ENCODE measurements around the gene FOSL2.

Gene FOSL2

DNA sequence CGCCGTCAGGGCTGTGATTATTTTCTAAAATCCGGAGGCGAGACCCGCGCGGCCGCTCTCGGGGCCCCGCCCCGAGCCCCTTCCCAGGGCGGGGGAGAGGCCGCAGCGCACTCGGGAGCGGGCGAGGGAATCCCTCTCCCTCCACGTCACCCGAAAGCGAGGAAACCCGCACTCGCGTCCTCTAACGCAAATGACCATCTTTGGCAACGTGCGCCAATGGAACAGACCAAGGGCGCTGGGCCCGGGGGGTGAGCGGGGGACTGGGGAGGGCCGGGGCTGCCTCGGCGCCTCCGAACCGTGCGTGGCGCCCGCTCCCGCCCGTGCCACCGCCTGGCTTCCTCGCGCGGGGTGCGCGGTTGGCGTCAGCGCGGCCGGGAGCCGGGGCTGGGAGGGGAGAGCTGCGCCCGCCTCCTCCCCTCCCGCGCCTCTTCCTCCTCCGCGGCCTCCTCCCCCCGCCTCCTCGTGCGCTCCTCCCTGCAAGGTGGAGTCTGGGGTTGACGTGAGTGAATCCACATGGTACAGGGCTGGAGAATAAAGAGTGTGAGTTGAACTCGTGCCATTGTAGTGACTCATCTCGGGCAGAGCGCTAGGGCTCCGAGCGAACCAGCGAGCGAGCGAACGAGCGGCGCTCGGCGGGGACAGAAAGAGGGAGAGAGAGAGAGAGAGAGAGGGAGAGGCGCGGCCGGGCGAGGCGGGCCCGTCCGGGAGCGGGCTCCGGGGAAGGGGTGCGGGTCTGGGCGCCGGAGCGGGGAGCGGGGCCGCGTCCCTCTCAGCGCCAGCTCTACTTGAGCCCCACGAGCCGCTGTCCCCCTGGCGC lies at the start of gene FOSL2:
TSS of gene FOSL2 (plus strand) at position 562 of the 817 bp plus-strand sequence. CDS start 863 bp downstream, outside the sequence.
- DNase-seq, result peak; percentile 95

GRCh38 chr2:28343184-28343942 lies 49.3 kb upstream of the FOSL2 start:
- DNase-seq, result no peak

DNA sequence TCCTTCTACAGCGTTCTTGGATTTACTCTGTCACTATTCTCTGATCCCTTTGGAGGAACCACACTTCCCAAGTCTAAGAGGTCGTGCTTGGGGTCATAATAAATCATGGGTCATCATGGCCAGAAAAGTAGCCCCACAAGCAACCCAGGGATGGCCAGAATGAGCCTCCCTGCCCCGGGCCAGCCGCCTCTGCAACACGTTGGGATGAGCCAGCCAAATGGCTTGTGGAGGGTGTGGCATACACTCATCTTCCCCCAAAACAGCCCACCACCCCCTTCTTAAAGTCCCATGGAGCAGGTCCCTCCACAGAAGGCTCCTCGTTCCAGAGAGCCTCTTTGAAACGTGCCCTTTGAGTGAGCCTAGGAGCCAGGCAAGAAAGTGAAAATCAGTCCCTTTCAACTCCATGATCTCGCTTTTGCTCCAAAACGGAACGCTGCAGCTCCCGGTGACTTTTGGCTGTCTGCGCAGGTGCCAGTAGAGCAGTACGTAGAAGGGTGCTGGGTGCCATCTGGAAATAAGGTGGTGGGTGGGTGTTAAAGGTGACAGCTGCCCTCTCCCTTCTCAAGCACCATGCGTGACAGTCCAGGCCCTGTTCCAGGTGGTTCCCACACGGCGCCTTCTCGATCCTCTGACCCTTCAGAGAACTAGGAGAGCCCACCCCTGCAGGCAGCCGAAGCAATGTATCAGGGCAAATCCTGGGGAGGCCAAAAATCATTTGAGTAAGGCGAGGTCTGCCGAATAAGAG lies 48.5 kb upstream of the FOSL2 start:
- no peak for DNase-seq

DNA sequence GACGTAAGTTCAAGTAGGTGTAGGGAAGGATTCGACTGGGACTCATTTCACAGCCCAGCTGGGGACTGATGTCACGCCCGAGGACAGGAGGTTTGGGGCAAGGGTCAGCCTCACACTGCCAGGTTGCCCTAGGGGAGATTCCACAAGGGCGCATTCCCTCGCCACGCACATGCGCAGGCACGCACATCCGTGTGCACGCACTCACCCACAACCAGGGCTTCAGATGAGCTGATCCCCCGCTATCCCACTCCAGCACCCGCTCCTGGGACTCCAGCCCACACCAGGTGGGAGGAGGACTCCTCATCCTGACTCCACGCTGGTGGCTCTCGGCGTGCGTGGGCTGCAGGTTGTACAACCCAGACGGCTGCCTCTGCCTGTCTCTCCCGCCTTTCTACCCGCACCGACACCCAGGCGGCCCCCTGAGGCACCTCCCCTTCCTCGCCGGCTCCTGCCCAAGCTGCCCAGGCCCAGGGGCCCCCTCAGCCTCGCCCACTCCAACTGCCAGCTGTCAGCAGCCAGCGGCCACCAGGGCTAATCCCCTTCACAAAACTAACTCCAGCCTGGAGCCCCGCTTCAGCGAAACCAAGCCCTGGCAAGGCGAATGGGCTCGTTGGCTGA lies 47.8 kb upstream of the FOSL2 start:
- DNase-seq, result no peak

GRCh38 chr2:28345619-28346018 lies 47.0 kb upstream of the FOSL2 start:
- DNase-seq, result no peak

DNA sequence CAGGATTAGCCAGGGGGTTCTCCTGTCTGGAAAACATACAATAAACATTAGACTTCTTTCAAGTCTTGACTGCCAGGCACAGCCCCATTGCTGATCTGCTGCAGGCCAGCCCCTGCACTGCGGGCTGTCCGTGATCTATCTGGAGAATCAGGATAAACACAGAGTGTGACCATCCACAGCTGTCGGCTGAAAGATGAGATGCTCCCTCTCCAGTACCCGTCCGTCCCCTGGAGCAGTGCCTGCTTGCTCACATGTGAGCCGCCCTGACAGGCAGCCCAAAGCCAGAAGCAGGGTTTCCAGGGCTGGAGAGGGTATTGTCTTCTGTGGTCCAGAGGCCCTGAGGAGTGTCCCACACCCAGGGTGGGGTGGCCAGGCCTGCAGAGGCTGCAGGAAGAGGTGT lies 46.1 kb upstream of the FOSL2 start:
- no peak for DNase-seq

DNA sequence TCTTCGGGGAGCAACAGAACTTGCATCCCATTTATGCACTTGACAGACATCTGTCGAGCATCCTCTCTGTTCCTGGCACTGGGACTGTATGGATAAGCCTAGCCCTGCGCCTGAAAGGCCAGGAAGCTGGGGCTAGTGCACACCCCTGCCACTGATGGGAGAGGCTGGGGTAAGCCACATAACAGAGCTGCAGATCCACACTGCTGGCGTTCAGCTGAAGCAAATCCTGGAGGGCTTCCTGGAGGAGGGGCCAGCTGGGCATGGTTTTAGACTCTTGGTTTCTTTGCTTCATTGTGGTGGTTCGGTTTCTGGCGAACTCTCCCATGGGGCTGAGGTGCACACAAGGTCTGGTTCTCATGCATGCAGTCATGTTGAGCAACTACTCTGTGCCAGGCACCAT lies 45.5 kb upstream of the FOSL2 start:
- no peak for DNase-seq

GRCh38 chr2:28347596-28347995 lies 45.1 kb upstream of the FOSL2 start:
- no peak for DNase-seq

GRCh38 chr2:28348149-28348567 lies 44.5 kb upstream of the FOSL2 start:
- DNase-seq, result peak; percentile 53

DNA sequence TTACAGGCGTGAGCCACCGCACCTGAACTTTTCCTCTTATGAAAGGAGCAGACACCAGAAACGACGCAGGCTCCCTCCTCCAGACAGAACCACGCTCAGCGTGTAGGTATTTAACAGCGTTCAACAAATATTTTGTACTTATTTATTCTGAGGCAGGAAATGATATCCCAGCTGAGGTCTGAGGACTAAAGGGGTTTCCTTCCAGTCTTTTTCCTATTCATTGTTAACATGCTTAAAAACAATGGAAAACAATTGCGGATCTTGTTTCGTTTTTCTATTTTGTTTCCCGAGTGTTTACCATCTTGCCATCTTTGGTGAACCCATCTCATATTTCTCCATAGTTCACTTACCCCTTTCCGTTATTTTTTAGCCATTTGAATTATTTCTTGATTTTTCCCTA lies 43.7 kb upstream of the FOSL2 start:
- DNase-seq, result no peak

DNA sequence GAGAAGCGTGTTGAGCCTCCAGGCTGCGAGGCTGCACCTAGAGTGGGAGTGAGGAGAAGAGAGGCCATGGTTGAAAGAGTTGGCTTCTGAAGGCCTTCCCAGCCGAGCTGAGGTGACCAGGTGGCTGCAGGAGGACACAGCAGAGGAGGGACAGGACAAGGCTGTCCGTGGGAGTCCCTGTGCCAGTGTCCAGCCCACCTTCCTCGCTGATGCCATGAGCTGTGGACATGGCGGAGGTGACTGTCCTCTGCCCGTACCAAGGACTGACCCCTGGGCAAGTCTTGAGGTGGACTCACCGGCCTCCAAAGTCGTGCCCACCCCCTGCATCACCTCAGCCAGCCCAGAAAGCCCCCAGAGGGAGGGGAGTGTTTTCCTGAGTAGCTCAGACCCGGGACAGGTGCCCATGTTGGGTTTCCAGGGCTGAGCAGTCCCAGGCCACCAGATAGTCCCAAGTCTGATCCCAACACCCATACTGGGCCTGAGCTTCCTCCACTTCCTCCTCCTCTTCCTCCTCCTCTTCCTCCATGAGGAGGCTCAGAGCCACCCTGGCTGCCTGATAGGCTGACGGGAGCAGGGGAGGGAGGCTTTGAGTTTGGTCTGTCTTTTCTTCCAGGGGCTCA lies 43.0 kb upstream of the FOSL2 start:
- DNase-seq, result no peak

- no peak for DNase-seq
These were observed 42.5 kb upstream of the FOSL2 start for GRCh38 chr2:28350196-28350595.

GRCh38 chr2:28350791-28351285 lies 41.8 kb upstream of the FOSL2 start:
- no peak for DNase-seq

DNA sequence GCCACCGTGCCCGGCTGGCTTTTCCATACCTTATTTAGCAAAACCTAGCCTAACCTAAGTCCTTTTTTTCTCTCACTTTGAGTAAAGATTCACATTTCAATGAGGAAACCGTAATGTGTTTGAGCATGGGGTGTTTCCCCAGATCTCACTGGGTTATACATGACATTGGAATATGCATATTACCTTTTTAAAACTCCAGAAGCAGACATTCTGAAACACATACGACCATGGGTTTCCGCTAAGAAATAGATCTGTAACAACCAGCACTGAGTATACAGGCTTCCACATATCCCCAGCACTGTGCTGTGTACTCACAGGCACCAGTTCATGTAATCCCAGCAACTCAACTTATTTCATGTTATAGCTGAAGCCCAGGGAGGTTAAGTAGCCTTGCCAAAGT lies 41.0 kb upstream of the FOSL2 start:
- DNase-seq, result no peak

DNA sequence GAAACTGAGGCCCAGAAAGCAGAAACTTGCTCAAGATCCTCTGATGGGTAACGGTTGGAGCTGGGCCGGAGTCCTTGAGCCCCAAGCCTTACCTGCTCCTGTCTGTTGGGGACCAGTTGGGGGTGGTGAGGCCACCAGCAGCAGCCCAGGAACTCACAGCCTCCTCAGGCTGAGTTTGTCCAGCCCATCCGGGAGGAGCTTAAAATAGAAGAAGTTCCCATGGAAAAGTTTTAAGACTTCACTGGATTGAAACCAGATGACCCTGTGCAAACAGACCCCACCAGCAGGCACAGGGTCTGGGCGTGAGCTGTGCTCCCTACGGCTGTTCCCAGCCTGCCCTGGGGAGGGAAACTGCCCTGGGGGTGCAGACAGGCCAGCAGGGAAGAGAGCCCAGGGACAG lies 40.6 kb upstream of the FOSL2 start:
- no peak for DNase-seq

GRCh38 chr2:28352610-28353195 lies 40.0 kb upstream of the FOSL2 start:
- DNase-seq, result no peak

DNA sequence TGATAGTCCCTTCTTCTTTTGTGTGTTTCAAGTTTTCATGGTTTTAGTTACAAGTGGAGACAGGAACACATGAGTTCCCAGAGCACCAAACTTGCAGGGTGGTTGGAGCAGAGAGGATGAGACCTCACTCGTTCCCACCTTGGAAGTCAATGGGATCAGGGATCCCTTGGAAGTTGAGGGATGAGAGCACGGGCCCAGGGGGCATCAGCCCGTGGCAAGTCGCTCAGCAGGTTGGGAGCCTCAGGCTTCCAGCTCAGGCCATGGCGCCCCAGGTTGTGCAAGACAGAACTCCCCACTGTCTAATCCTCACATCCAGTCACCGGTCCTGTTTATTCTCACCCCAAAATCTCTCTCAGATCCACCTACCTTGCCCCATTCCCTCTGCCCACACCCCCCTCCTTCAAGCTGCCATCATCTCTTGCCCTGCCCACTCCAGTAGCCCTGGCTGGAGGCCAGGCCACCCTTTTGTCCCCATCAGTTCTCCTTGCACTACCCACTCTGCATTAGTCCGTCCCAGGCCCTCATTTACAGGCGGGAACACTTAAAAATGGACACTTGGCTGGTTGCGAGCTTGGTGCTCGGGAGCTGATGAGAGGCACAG lies 37.6 kb upstream of the FOSL2 start:
- DNase-seq, result no peak

DNA sequence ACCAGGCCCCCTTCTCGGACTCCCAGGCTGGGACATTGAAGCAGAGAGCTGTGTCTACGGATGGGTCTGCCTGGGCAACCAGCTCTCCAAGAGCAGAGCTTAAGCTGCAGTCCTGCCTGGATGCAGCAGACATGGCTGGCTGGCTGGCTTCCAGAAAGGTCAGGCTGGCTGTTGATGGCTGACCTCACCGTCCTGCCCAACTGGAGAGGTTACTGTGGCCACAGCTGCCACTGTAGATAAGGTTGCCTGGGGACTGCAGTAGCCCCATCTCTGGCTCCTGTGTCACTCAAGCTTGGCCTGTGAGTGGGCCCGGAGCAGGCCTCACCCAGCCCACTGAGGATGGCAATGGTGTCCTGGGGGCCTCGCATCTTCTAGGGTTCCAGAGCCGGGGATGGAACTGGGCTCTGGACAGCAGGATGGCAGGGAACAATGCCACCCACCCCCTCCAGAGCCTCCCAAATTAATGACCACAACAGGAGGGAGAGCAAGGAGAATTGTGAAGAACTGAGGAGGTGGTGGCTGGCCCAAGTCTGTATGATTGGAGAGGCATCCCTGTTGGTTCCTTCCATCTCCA lies 37.0 kb upstream of the FOSL2 start:
- no peak for DNase-seq

GRCh38 chr2:28356095-28356911 lies 36.4 kb upstream of the FOSL2 start:
- peak; percentile 46 for DNase-seq

DNA sequence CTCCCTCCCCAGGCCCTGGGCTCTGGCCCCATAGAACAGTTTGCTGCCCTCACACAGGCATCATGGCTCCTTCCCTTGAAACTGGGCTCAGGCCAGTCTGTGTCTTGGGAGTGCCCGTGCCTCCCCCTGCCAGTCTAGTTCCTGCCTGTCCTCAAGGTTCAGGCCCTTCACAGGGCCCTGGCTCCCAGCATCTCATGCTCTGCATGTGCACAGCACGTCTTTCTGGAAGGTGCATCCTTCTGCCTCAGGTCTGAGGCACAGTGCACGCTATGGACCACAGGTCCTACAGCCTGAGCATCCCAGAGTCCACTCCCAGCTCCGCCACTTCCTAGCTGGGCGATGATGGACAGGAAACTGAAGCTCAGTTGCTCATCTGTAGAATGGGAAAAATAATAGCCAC lies 35.6 kb upstream of the FOSL2 start:
- no peak for DNase-seq

Measured in CD4-positive, alpha-beta T cell treated with Interleukin-6 for 4 hours (primary cell).